ENCODE measurements around the gene C3orf33. TPM values are rescaled to one million over a fixed set of nuclear protein-coding genes. Genes with fewer than 3 reads are reported as not detected.

The C3orf33 gene
- total and polyA plus RNA-seq, 9 of the 15 experiments (the other 6 are each of a cell fraction or from before 2014, with no cell fraction given): 4.1 to 10.2 (median 6.0) TPM

GRCh38 chr3:155744626-155745324, 61.3 kb downstream of the C3orf33 start, which contains the start of gene PLCH1 (continued):
- no peak for TF ChIP-seq ZBTB49 (CRISPR knock-in tag; IDR thresholded peaks at IDR 0.05; ENCODE audit: borderline replicate concordance)
- no peak for TF ChIP-seq BDP1 (IDR thresholded peaks at IDR 0.05; ENCODE audit: insufficient read depth, insufficient read length)
- TF ChIP-seq ZNF707 (CRISPR knock-in tag; conservative IDR thresholded peaks at IDR 0.05): no peak
- TF ChIP-seq CBX8 (IDR thresholded peaks at IDR 0.05; ENCODE audit: borderline replicate concordance, extremely low read depth, low read depth, low read length, poor library complexity, severe bottlenecking): no peak
- no peak for TF ChIP-seq HDAC1 (IDR thresholded peaks at IDR 0.05)
- TF ChIP-seq HOXB6 (CRISPR knock-in tag; IDR thresholded peaks at IDR 0.05; ENCODE audit: borderline replicate concordance): no peak
- TF ChIP-seq, protein P1, sequence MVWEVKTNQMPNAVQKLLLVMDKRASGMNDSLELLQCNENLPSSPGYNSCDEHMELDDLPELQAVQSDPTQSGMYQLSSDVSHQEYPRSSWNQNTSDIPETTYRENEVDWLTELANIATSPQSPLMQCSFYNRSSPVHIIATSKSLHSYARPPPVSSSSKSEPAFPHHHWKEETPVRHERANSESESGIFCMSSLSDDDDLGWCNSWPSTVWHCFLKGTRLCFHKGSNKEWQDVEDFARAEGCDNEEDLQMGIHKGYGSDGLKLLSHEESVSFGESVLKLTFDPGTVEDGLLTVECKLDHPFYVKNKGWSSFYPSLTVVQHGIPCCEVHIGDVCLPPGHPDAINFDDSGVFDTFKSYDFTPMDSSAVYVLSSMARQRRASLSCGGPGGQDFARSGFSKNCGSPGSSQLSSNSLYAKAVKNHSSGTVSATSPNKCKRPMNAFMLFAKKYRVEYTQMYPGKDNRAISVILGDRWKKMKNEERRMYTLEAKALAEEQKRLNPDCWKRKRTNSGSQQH (CRISPR knock-in tag; IDR thresholded peaks at IDR 0.05): no peak
- peak; percentile 69; the same call in 1 of the 2 replicates for TF ChIP-seq XRCC5 (IDR thresholded peaks at IDR 0.05; ENCODE audit: low read depth, low read length)
- no peak for TF ChIP-seq DNMT1 (IDR thresholded peaks at IDR 0.05)
- TF ChIP-seq FOXA3 (CRISPR knock-in tag; conservative IDR thresholded peaks at IDR 0.05 in 1 of 2, IDR thresholded peaks at IDR 0.05 in 1 of 2): no peak
- TF ChIP-seq CTCFL (IDR thresholded peaks at IDR 0.05; ENCODE audit: borderline replicate concordance, insufficient read depth, low read depth, low read length, poor library complexity, severe bottlenecking): no peak
- TF ChIP-seq PTBP1 (IDR thresholded peaks at IDR 0.05; ENCODE audit: low read depth, low read length): no peak
- no peak for TF ChIP-seq LARP7 (IDR thresholded peaks at IDR 0.05)
- TF ChIP-seq ZNF717 (CRISPR knock-in tag; IDR thresholded peaks at IDR 0.05): no peak
- TF ChIP-seq STAG1 (CRISPR knock-in tag; IDR thresholded peaks at IDR 0.05; ENCODE audit: borderline replicate concordance): no peak
